PC-9 (cell line): ENCODE results near the gene P3H3. TPM values are rescaled to one million over a fixed set of nuclear protein-coding genes. Genes with fewer than 3 reads are reported as not detected.

ENCODE experiments used
- BruUV-seq: library from RNA; stranded (reverse); fragments of 400-500 nt; replicated peaks from 2 replicates; lab custom pipeline; 2021; lab: Mats Ljungman, UMichigan
- CTCF ChIA-PET: fragments of 300-600 bp; sonication (Branson Sonifier 250); formaldehyde crosslinking; loops from one replicate; lab custom pipeline; 2022; ENCODE audit warnings: antibody characterized with exemption; lab: Charles Lee
- POLR2A ChIA-PET: fragments of 300-600 bp; sonication (Branson Sonifier 250); formaldehyde crosslinking; loops from one replicate; lab custom pipeline; 2022; ENCODE audit warnings: antibody characterized with exemption; ENCODE audit not compliant: unreplicated experiment; lab: Charles Lee
- DNase-seq, 2 experiments: peaks; one replicate each; pipeline versions ENCODE4 v3.0.0 to v3.0.0-alpha.2; 2015 to 2022; ENCODE audit warnings: mixed read lengths in 1 of 2
- H2AFZ ChIP-seq: fragments of 200-600 bp; sonication (generic); 2 replicates; pipeline ENCODE4 v1.8.1; 2017; ENCODE audit warnings: antibody characterized with exemption
- H3F3A ChIP-seq: fragments of 200-600 bp; sonication (generic); 2 replicates; pipeline ENCODE4 v1.8.1; 2017; ENCODE audit warnings: antibody characterized with exemption, mild to moderate bottlenecking, low read depth; ENCODE audit not compliant: insufficient read depth
- H3K27ac ChIP-seq: fragments of 200-600 bp; sonication (generic); 2 replicates; pipeline ENCODE4 v1.6.1; 2016; ENCODE audit warnings: mixed run types
- H3K27me3 ChIP-seq: fragments of 200-600 bp; sonication (generic); 2 replicates; pipeline ENCODE4 v1.6.1; 2016; ENCODE audit warnings: low read depth, mixed run types; ENCODE audit not compliant: insufficient read depth
- H3K36me3 ChIP-seq: fragments of 200-600 bp; sonication (generic); 2 replicates; pipeline ENCODE4 v1.6.1; 2016; ENCODE audit warnings: low read depth, mixed run types
- H3K4me1 ChIP-seq: fragments of 200-600 bp; sonication (generic); replicated peaks from 2 replicates; pipeline ENCODE4 v1.6.1; 2016; ENCODE audit warnings: mixed run types; ENCODE audit not compliant: insufficient read depth
- H3K4me2 ChIP-seq: fragments of 200-600 bp; sonication (generic); 2 replicates; pipeline ENCODE4 v1.6.1; 2017; ENCODE audit warnings: mixed run types
- H3K4me3 ChIP-seq: fragments of 200-600 bp; sonication (generic); 2 replicates; pipeline ENCODE4 v1.6.1; 2016; ENCODE audit warnings: mixed run types
- H3K79me2 ChIP-seq: fragments of 200-600 bp; sonication (generic); 2 replicates; pipeline ENCODE4 v1.6.1; 2017; ENCODE audit warnings: low read depth, mixed run types
- H3K9me2 ChIP-seq: fragments of 200-600 bp; sonication (generic); 2 replicates; pipeline ENCODE4 v1.8.1; 2017; ENCODE audit warnings: mild to moderate bottlenecking; ENCODE audit not compliant: insufficient read depth
- H3K9me3 ChIP-seq: fragments of 200-600 bp; sonication (generic); 2 replicates; pipeline ENCODE4 v1.8.1; 2016; ENCODE audit warnings: low read depth; ENCODE audit not compliant: insufficient read depth
- H4K20me1 ChIP-seq: fragments of 200-600 bp; sonication (generic); 2 replicates; pipeline ENCODE4 v1.8.1; 2017; ENCODE audit not compliant: insufficient read depth
- EZH2 ChIP-seq: fragments of 200-600 bp; sonication (generic); IDR thresholded peaks from 2 replicates; pipeline ENCODE4 v1.8.0; 2017; ENCODE audit warnings: antibody characterized with exemption, low read depth
- intact Hi-C: fragments of 100-400 bp; cut with micrococcal nuclease; formaldehyde crosslinking; loops from one replicate; pipeline ENCODE4 v1.10.0; 2022; ENCODE audit not compliant: unreplicated experiment
- total RNA-seq: library from RNA; stranded (reverse); gene quantifications from 2 replicates; pipeline ENCODE4 v1.2.3, GENCODE V29; 2021
- TF ChIP-seq, protein P1 (sequence below): fragments of 200-600 bp; sonication (generic); conservative IDR thresholded peaks from 2 replicates; pipeline ENCODE4 v1.6.1; 2017; ENCODE audit warnings: mixed run types, antibody characterized with exemption, mild to moderate bottlenecking, moderate library complexity

P3H3 gene
- total RNA-seq, 1 experiment from 2014 or later, result 0.52 TPM

DNA sequence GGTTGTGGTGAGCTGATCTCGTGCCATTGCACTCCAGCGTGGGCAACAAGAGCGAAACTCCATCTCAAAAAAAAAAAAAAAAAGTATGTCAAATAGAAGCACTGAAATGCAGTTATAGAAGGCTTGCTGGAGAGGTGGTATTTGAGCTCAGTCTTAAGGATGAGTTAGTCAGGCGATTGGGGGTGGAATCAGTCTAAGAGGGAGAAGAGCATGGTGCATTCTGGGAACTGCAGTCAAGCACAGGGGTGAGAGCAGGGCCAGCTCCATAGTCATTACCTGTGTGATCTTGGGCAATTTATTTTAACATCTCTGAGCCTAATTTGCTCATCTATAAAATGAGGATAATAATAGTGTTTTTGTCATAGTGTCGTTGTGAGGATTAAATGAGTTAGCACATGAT, 6.7 kb downstream of the P3H3 start:
- CTCF ChIA-PET, result interaction anchor here (0.6 to 1.5 kb wide), 6 partner anchors 17 to 499 kb away, joined by 3 to 8 read pairs (median 4); partner anchors contain the start of gene USP5
- no TSS peak for BruUV-seq
- H3F3A ChIP-seq, result peaks cover 3% of the 10 kb centered on the region; the same call in 1 of the 2 replicates

GRCh38 chr12:6836851-6837250, 8.6 kb downstream of the P3H3 start:
- Histone ChIP-seq H3K4me3 (no peak overlapping the region), H3F3A (peaks cover 3% of the 10 kb centered on the region; the same call in 1 of the 2 replicates), H3K9me2 (no peaks in the 10 kb centered on the region), H3K4me1 (no peaks in the 10 kb centered on the region), H3K27ac (no peak overlapping the region), H3K9me3 (no peaks in the 10 kb centered on the region), H4K20me1 (no peaks in the 10 kb centered on the region), H3K27me3 (peaks cover 12% of the 10 kb centered on the region), H2AFZ (no peak overlapping the region), H3K36me3 (no peaks in the 10 kb centered on the region), H3K4me2 (no peak overlapping the region), H3K79me2 (no peaks in the 10 kb centered on the region)
- CTCF ChIA-PET, result interaction anchor here (0.7 to 1.5 kb wide), 3 partner anchors 15 to 277 kb away, joined by 4 to 6 read pairs (median 5); partner anchors contain the start of genes MLF2 and USP5
- BruUV-seq, result no TSS peak
- POLR2A ChIA-PET, result interaction anchor here (0.6 to 0.8 kb wide), 2 partner anchors 16 to 223 kb away, joined by 4 to 9 read pairs; no protein-coding TSS in a partner anchor
- intact Hi-C loops, result no loop called here
- no peak for DNase-seq
- no peak for TF ChIP-seq EZH2
- TF ChIP-seq, protein P1, sequence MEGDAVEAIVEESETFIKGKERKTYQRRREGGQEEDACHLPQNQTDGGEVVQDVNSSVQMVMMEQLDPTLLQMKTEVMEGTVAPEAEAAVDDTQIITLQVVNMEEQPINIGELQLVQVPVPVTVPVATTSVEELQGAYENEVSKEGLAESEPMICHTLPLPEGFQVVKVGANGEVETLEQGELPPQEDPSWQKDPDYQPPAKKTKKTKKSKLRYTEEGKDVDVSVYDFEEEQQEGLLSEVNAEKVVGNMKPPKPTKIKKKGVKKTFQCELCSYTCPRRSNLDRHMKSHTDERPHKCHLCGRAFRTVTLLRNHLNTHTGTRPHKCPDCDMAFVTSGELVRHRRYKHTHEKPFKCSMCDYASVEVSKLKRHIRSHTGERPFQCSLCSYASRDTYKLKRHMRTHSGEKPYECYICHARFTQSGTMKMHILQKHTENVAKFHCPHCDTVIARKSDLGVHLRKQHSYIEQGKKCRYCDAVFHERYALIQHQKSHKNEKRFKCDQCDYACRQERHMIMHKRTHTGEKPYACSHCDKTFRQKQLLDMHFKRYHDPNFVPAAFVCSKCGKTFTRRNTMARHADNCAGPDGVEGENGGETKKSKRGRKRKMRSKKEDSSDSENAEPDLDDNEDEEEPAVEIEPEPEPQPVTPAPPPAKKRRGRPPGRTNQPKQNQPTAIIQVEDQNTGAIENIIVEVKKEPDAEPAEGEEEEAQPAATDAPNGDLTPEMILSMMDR, result no peak

More for the DNA sequence above, 6.7 kb downstream of the P3H3 start:
- Histone ChIP-seq H3K9me2 (no peaks in the 10 kb centered on the region), H3K79me2 (no peaks in the 10 kb centered on the region), H3K36me3 (no peaks in the 10 kb centered on the region), H3K4me2 (no peak overlapping the region), H3K27me3 (peaks cover 32% of the 10 kb centered on the region), H3K4me3 (no peak overlapping the region), H3K4me1 (no peaks in the 10 kb centered on the region), H2AFZ (no peak overlapping the region), H3K9me3 (no peaks in the 10 kb centered on the region), H3K27ac (no peak overlapping the region), H4K20me1 (no peaks in the 10 kb centered on the region)
- intact Hi-C loops, result loop anchor here (1.0 kb wide), 1 partner anchor 82 kb away; the partner anchor contains the start of gene MLF2
- no peak for DNase-seq
- POLR2A ChIA-PET, result no interaction called here
- no peak for TF ChIP-seq EZH2
- TF ChIP-seq, protein P1, result no peak

DNA sequence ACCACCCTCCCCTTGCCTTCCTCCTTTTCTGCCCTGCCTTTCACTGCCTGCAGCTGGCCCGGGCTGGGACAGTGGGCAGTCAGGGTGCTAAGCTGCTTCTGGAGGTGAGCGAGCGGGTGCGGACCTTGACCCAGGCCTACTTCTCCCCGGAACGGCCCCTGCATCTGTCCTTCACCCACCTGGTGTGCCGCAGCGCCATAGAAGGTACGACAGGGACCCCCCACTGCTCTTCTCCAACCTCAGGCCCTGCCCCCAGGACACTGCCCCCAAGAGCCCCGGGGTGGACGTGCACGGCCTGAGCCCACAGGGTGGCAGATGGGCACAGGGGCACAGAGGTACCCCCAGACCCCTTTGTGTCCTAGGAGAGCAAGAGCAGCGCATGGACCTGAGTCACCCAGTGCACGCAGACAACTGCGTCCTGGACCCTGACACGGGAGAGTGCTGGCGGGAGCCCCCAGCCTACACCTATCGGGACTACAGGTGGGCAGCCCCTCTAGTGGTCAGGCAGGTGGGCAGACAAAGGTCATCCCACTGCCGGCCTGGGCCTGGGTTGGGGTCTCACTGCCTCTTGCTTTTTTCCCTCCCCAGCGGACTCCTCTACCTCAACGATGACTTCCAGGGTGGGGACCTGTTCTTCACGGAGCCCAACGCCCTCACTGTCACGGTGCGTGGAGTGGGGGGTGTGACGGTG, 9.3 kb downstream of the P3H3 start:
- TF ChIP-seq, protein P1, result no peak
- TF ChIP-seq EZH2, result no peak
- intact Hi-C loops, result no loop called here
- no peak for DNase-seq

More for the DNA sequence above, 9.3 kb downstream of the P3H3 start:
- Histone ChIP-seq H3K36me3 (no peaks in the 10 kb centered on the region), H2AFZ (no peak overlapping the region), H3K9me3 (no peaks in the 10 kb centered on the region), H3K4me2 (no peak overlapping the region), H3K27me3 (peaks cover 6% of the 10 kb centered on the region; the same call in 1 of the 2 replicates), H3K79me2 (no peaks in the 10 kb centered on the region), H3F3A (peaks cover 3% of the 10 kb centered on the region; the same call in 1 of the 2 replicates), H3K9me2 (no peaks in the 10 kb centered on the region), H3K4me3 (no peak overlapping the region), H3K4me1 (no peaks in the 10 kb centered on the region), H3K27ac (no peak overlapping the region), H4K20me1 (no peaks in the 10 kb centered on the region)
- ChIA-PET POLR2A (no interaction called here), CTCF (interaction anchor here (0.7 to 1.5 kb wide), 2 partner anchors 85 to 276 kb away, joined by 4 to 5 read pairs; partner anchors contain the start of gene MLF2)
- BruUV-seq, result no TSS peak
